ENCODE data around the gene FOXL2. TPM values are rescaled to one million over a fixed set of nuclear protein-coding genes. Genes with fewer than 3 reads are reported as not detected.

FOXL2 gene
- total RNA-seq, 2 donors from 2014 or later = 0.11 to 0.24 TPM

- no peak overlapping the region for H3K9ac ChIP-seq (ENCODE audit: extremely low read depth, low read length, poor library complexity, severe bottlenecking)
- H3K4me3 ChIP-seq (ENCODE audit: low read length) = no peak overlapping the region
- no peak overlapping the region for H3K4me3 Mint-ChIP-seq
- no peaks in the 10 kb centered on the region for H3K36me3 Mint-ChIP-seq (ENCODE audit: low read depth)
- H3K4me1 ChIP-seq (ENCODE audit: control insufficient read depth, insufficient read depth, low read length) = no peaks in the 10 kb centered on the region
- no peak overlapping the region for H3K27ac ChIP-seq (ENCODE audit: low read depth, low read length)
- no peak overlapping the region for H3K27ac Mint-ChIP-seq
- H3K27me3 ChIP-seq (ENCODE audit: control insufficient read depth, insufficient read depth, low read length, poor library complexity, severe bottlenecking) = peaks cover 10% of the 10 kb centered on the region
- 83% methylated on average over 6 of the region's 6 CpGs; no CpG with 5 or more reads in 1 of the 2 experiments for WGBS, 2 experiments (ENCODE audit: insufficient coverage in 1 of 2, insufficient read length in 1 of 2)
- no peaks in the 10 kb centered on the region for H3K36me3 ChIP-seq (ENCODE audit: control insufficient read depth, insufficient read depth, low read length)
- H3K4me1 Mint-ChIP-seq = no peaks in the 10 kb centered on the region
- H3K9me3 Mint-ChIP-seq = no peaks in the 10 kb centered on the region
- DNase-seq = no peak
- peaks cover 26% of the 10 kb centered on the region for H3K27me3 Mint-ChIP-seq (ENCODE audit: insufficient read depth)
- no peaks in the 10 kb centered on the region for H3K9me3 ChIP-seq (ENCODE audit: control insufficient read depth, low read length)
- no peak for TF ChIP-seq CTCF (conservative IDR thresholded peaks at IDR 0.05)
Observed at GRCh38 chr3:138971766-138972320, 24.9 kb upstream of the FOXL2 start.

DNA sequence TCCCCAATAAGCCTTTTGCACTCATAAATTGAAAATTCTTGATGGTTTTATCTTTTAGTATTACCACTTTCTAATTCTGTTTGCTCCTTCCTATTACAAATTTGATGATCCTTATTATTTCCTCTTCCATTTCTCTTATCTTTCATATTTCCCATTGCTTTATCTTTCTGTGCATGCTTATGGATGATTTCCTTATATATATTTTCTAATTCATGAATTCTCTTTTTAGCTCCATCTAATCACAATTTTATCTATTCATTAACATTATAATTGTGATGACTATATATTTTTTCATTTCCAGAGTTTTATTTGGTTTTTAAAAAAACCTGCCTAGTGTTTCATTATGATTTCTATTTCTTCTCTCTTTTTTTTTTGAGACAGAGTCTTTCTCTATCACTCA, 18.0 kb upstream of the FOXL2 start:
- Mint-ChIP-seq H3K4me1 (no peaks in the 10 kb centered on the region), H3K27ac (no peak overlapping the region)

GRCh38 chr3:138964264-138964663, 17.3 kb upstream of the FOXL2 start:
- no peak overlapping the region for H3K27ac Mint-ChIP-seq
- no peaks in the 10 kb centered on the region for H3K36me3 ChIP-seq (ENCODE audit: control insufficient read depth, insufficient read depth, low read length)
- H3K9me3 ChIP-seq (ENCODE audit: control insufficient read depth, low read length) = peaks cover 19% of the 10 kb centered on the region
- no peak overlapping the region for H3K4me3 ChIP-seq (ENCODE audit: low read length)
- peaks cover 43% of the 10 kb centered on the region for H3K27me3 Mint-ChIP-seq (ENCODE audit: insufficient read depth)
- H3K4me3 Mint-ChIP-seq = no peak overlapping the region
- no peaks in the 10 kb centered on the region for H3K4me1 Mint-ChIP-seq
- peaks cover 23% of the 10 kb centered on the region for H3K9me3 Mint-ChIP-seq
- H3K4me1 ChIP-seq (ENCODE audit: control insufficient read depth, insufficient read depth, low read length) = no peaks in the 10 kb centered on the region
- WGBS, 2 experiments (ENCODE audit: insufficient coverage in 1 of 2, insufficient read length in 1 of 2) = 86% methylated on average over 2 of the region's 2 CpGs; no CpG with 5 or more reads in 1 of the 2 experiments
- peaks cover 6% of the 10 kb centered on the region for H3K27me3 ChIP-seq (ENCODE audit: control insufficient read depth, insufficient read depth, low read length, poor library complexity, severe bottlenecking)
- H3K9ac ChIP-seq (ENCODE audit: extremely low read depth, low read length, poor library complexity, severe bottlenecking) = no peak overlapping the region
- no peak for TF ChIP-seq CTCF (conservative IDR thresholded peaks at IDR 0.05)
- no peak overlapping the region for H3K27ac ChIP-seq (ENCODE audit: low read depth, low read length)
- DNase-seq = no peak
- no peaks in the 10 kb centered on the region for H3K36me3 Mint-ChIP-seq (ENCODE audit: low read depth)

More for the DNA sequence above, 18.0 kb upstream of the FOXL2 start:
- Histone ChIP-seq H3K36me3 (ENCODE audit: control insufficient read depth, insufficient read depth, low read length) (no peaks in the 10 kb centered on the region), H3K27me3 (ENCODE audit: control insufficient read depth, insufficient read depth, low read length, poor library complexity, severe bottlenecking) (peaks cover 4% of the 10 kb centered on the region), H3K27ac (ENCODE audit: low read depth, low read length) (no peak overlapping the region), H3K4me3 (ENCODE audit: low read length) (no peak overlapping the region), H3K9ac (ENCODE audit: extremely low read depth, low read length, poor library complexity, severe bottlenecking) (no peak overlapping the region), H3K4me1 (ENCODE audit: control insufficient read depth, insufficient read depth, low read length) (no peaks in the 10 kb centered on the region), H3K9me3 (ENCODE audit: control insufficient read depth, low read length) (peaks cover 19% of the 10 kb centered on the region)
- TF ChIP-seq CTCF (conservative IDR thresholded peaks at IDR 0.05) = no peak
- H3K27me3 Mint-ChIP-seq (ENCODE audit: insufficient read depth) = peaks cover 41% of the 10 kb centered on the region
- H3K36me3 Mint-ChIP-seq (ENCODE audit: low read depth) = no peaks in the 10 kb centered on the region
- H3K9me3 Mint-ChIP-seq = peaks cover 23% of the 10 kb centered on the region
- H3K4me3 Mint-ChIP-seq = no peak overlapping the region
- no peak for DNase-seq
